ENCODE data around the gene IGFBP5. TPM values are rescaled to one million over a fixed set of nuclear protein-coding genes. Genes with fewer than 3 reads are reported as not detected.

Gene IGFBP5
- polyA plus RNA-seq, 3 donors: not detected

DNA sequence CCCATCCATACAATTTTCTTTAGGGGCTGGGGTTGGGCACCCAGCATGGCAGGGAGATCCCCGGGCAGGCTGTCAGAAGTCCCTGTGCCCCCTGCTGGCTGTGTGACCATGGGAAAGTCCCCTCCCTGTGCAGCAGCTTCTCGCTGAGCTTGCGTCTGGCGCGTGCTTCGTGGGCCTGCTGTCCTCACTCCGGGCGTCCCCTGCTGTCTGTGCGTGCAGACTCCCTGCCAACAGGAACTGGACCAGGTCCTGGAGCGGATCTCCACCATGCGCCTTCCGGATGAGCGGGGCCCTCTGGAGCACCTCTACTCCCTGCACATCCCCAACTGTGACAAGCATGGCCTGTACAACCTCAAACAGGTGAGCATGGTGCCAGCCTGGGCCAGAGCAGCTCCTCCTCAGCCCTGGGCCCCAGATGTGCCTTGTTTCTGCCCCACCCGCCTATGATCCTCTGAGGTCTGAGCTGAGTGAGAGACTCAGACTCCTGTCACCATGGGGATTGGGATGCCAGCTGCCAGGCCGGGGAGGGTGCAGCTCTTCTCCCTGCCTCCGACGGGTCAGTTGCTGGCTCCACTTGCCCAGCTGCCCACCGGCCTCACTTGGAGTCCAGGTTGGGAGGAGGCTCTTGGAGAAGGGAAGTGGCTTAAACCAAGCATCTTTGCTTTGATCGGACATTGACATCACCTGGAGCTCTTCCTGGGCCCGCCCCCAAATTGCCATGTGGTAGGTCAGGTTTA is 33.5 kb downstream of the IGFBP5 start:
- no peak overlapping the region for H3K9ac ChIP-seq (ENCODE audit: insufficient read depth, low read length, poor library complexity, severe bottlenecking)
- Mint-ChIP-seq H3K27ac (no peak overlapping the region), H3K36me3 (no peaks in the 10 kb centered on the region), H3K4me1 (no peaks in the 10 kb centered on the region), H3K27me3 (ENCODE audit: low read depth in 3 of 3) (peaks cover 0 to 5% (median 0%) of the 10 kb centered on the region in 3 donors), H3K4me3 (no peak overlapping the region), H3K9me3 (no peaks in the 10 kb centered on the region)
- no peaks in the 10 kb centered on the region for H4K20me1 ChIP-seq (ENCODE audit: insufficient read depth, low read length)
- no peak overlapping the region for H2AFZ ChIP-seq (ENCODE audit: insufficient read depth, low read depth, low read length, poor library complexity, severe bottlenecking)
- 95% methylated on average over 20 of the region's 20 CpGs for WGBS (ENCODE audit: insufficient coverage)
- H3K4me1 ChIP-seq (ENCODE audit: control insufficient read depth in 1 of 2, insufficient read depth in 2 of 2, low read length in 2 of 2): no peaks in the 10 kb centered on the region
- no peaks in the 10 kb centered on the region for H3K79me2 ChIP-seq (ENCODE audit: insufficient read depth, low read length)
- H3K9me3 ChIP-seq (replicated peaks in 1 of 2; ENCODE audit: control insufficient read depth in 1 of 2, insufficient read depth in 1 of 2, low read length in 2 of 2): no peaks in the 10 kb centered on the region
- TF ChIP-seq, protein P1, sequence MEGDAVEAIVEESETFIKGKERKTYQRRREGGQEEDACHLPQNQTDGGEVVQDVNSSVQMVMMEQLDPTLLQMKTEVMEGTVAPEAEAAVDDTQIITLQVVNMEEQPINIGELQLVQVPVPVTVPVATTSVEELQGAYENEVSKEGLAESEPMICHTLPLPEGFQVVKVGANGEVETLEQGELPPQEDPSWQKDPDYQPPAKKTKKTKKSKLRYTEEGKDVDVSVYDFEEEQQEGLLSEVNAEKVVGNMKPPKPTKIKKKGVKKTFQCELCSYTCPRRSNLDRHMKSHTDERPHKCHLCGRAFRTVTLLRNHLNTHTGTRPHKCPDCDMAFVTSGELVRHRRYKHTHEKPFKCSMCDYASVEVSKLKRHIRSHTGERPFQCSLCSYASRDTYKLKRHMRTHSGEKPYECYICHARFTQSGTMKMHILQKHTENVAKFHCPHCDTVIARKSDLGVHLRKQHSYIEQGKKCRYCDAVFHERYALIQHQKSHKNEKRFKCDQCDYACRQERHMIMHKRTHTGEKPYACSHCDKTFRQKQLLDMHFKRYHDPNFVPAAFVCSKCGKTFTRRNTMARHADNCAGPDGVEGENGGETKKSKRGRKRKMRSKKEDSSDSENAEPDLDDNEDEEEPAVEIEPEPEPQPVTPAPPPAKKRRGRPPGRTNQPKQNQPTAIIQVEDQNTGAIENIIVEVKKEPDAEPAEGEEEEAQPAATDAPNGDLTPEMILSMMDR (IDR thresholded peaks at IDR 0.05): no peak
- no peak overlapping the region for H3K27ac ChIP-seq (ENCODE audit: low read depth in 1 of 2, low read length in 2 of 2)
- DNase-seq: no peak
- intact Hi-C loops (cut with micrococcal nuclease): loop anchor here in 1 of 2 donors (10.0 kb wide), 1 partner anchor 627 kb away; no protein-coding TSS in a partner anchor
- no peaks in the 10 kb centered on the region for H3K27me3 ChIP-seq (ENCODE audit: control insufficient read depth in 2 of 2, insufficient read depth in 2 of 2, low read length in 2 of 2)
- no peak overlapping the region for H3K4me2 ChIP-seq (replicated peaks; ENCODE audit: extremely low read depth, low read length, poor library complexity, severe bottlenecking)
- H3K36me3 ChIP-seq (replicated peaks in 1 of 2; ENCODE audit: control insufficient read depth in 1 of 2, insufficient read depth in 2 of 2, low read length in 2 of 2): no peaks in the 10 kb centered on the region
- no peak overlapping the region for H3K4me3 ChIP-seq (replicated peaks in 1 of 3; ENCODE audit: low read depth in 2 of 3, low read length in 3 of 3)

- no peak overlapping the region for H3K27ac Mint-ChIP-seq
- intact Hi-C loops (cut with micrococcal nuclease): loop anchor here in 1 of 2 donors (10.0 kb wide), 1 partner anchor 626 kb away; no protein-coding TSS in a partner anchor
- Histone ChIP-seq H3K4me1 (ENCODE audit: control insufficient read depth in 1 of 2, insufficient read depth in 2 of 2, low read length in 2 of 2) (no peaks in the 10 kb centered on the region), H3K9me3 (replicated peaks in 1 of 2; ENCODE audit: control insufficient read depth in 1 of 2, insufficient read depth in 1 of 2, low read length in 2 of 2) (no peaks in the 10 kb centered on the region), H3K27ac (ENCODE audit: low read depth in 1 of 2, low read length in 2 of 2) (no peak overlapping the region), H2AFZ (ENCODE audit: insufficient read depth, low read depth, low read length, poor library complexity, severe bottlenecking) (no peak overlapping the region), H4K20me1 (ENCODE audit: insufficient read depth, low read length) (no peaks in the 10 kb centered on the region), H3K27me3 (ENCODE audit: control insufficient read depth in 2 of 2, insufficient read depth in 2 of 2, low read length in 2 of 2) (no peaks in the 10 kb centered on the region), H3K36me3 (replicated peaks in 1 of 2; ENCODE audit: control insufficient read depth in 1 of 2, insufficient read depth in 2 of 2, low read length in 2 of 2) (no peaks in the 10 kb centered on the region), H3K4me2 (replicated peaks; ENCODE audit: extremely low read depth, low read length, poor library complexity, severe bottlenecking) (no peak overlapping the region), H3K9ac (ENCODE audit: insufficient read depth, low read length, poor library complexity, severe bottlenecking) (no peak overlapping the region), H3K4me3 (replicated peaks in 1 of 3; ENCODE audit: low read depth in 2 of 3, low read length in 3 of 3) (no peak overlapping the region), H3K79me2 (ENCODE audit: insufficient read depth, low read length) (no peaks in the 10 kb centered on the region)
- H3K9me3 Mint-ChIP-seq: no peaks in the 10 kb centered on the region
- H3K4me3 Mint-ChIP-seq: no peak overlapping the region
- 100% methylated on average over 4 of the region's 5 CpGs for WGBS (ENCODE audit: insufficient coverage)
- H3K27me3 Mint-ChIP-seq (ENCODE audit: low read depth in 3 of 3): peaks cover 0 to 5% (median 0%) of the 10 kb centered on the region in 3 donors
- DNase-seq: no peak
- no peaks in the 10 kb centered on the region for H3K36me3 Mint-ChIP-seq
- no peaks in the 10 kb centered on the region for H3K4me1 Mint-ChIP-seq
- TF ChIP-seq, protein P1 (IDR thresholded peaks at IDR 0.05): no peak
Observed at GRCh38 chr2:216661051-216661450, 34.3 kb downstream of the IGFBP5 start.

All from CD14-positive monocyte (primary cell).